Stimulated activated CD4-positive, alpha-beta T cell treated with anti-CD3 and anti-CD28 coated beads, Interleukin-1b, Interleukin-23, amount 100 ng/mL, for 1 hour (primary cell): ENCODE results near the gene LIPE.
"Not testable (repeated sequence)": the region's sequence is repeated elsewhere in the genome, so short reads cannot be mapped to it uniquely, and the experiment has no call there.

Experiments used
- DNase-seq, 2 donors: peaks; one replicate each; pipeline ENCODE4 v3.0.0-alpha.2; 2020; ENCODE audit warnings: low read depth in 2 of 2

LIPE gene

GRCh38 chr19:42448306-42448705, 21.1 kb upstream of the LIPE start:
- DNase-seq: not testable (repeated sequence)

- DNase-seq: no peak
Observed at GRCh38 chr19:42445948-42446347, 18.8 kb upstream of the LIPE start.

GRCh38 chr19:42443944-42444398, 16.8 kb upstream of the LIPE start:
- DNase-seq: no peak

GRCh38 chr19:42442833-42443232, 15.6 kb upstream of the LIPE start, which contains the start of gene CXCL17:
CXCL17 (minus strand) TSS chr19:42442946; CDS start chr19:42442832, 114 bp downstream.
- DNase-seq: no peak

- DNase-seq: no peak
Observed at GRCh38 chr19:42441049-42441445, 13.9 kb upstream of the LIPE start.

- peak; percentile 66 to 74 for DNase-seq
Observed at GRCh38 chr19:42440357-42441048, 13.3 kb upstream of the LIPE start.

GRCh38 chr19:42436006-42436405, 8.8 kb upstream of the LIPE start:
- no peak for DNase-seq

GRCh38 chr19:42435316-42435715, 8.1 kb upstream of the LIPE start:
- DNase-seq: no peak

GRCh38 chr19:42433503-42434260, 6.5 kb upstream of the LIPE start:
- peak in 1 of 2 donors; percentile 36 for DNase-seq

GRCh38 chr19:42431486-42431885, 4.3 kb upstream of the LIPE start:
- DNase-seq: no peak

- no peak for DNase-seq
Observed at GRCh38 chr19:42428676-42429075, 1.5 kb upstream of the LIPE start.

- DNase-seq: no peak
Observed at GRCh38 chr19:42426643-42427042, 545 bp downstream of the LIPE start.

GRCh38 chr19:42424712-42425131, 2.5 kb downstream of the LIPE start:
- DNase-seq: no peak

- no peak for DNase-seq
Observed at GRCh38 chr19:42424345-42424707, 2.9 kb downstream of the LIPE start.

- peak; percentile 87 to 94 for DNase-seq
Observed at GRCh38 chr19:42423462-42424344, 3.5 kb downstream of the LIPE start.

GRCh38 chr19:42422901-42423461, 4.2 kb downstream of the LIPE start:
- DNase-seq: peak in 1 of 2 donors; percentile 24

- no peak for DNase-seq
Observed at GRCh38 chr19:42422092-42422900, 4.9 kb downstream of the LIPE start.

GRCh38 chr19:42421591-42422031, 5.6 kb downstream of the LIPE start:
- DNase-seq: no peak

GRCh38 chr19:42421101-42421500, 6.1 kb downstream of the LIPE start:
- DNase-seq: no peak

GRCh38 chr19:42420055-42420544, 7.1 kb downstream of the LIPE start:
- peak; percentile 57 to 60 for DNase-seq

GRCh38 chr19:42419309-42419708, 7.9 kb downstream of the LIPE start:
- DNase-seq: no peak
